Chondrocyte (in vitro differentiated cells): ENCODE results near the gene PDLIM5. TPM values are rescaled to one million over a fixed set of nuclear protein-coding genes. Genes with fewer than 3 reads are reported as not detected.

ENCODE experiments used
- DNase-seq: peaks from one replicate; pipeline ENCODE4 v3.0.0; 2021; ENCODE audit warnings: mixed read lengths, low spot score
- H3K27ac Mint-ChIP-seq: one replicate; pipeline ENCODE4 v1.8.0; 2021; ENCODE audit warnings: mild to moderate bottlenecking, moderate library complexity, mixed read lengths; ENCODE audit not compliant: unreplicated experiment
- H3K27me3 Mint-ChIP-seq: 2 replicates; pipeline ENCODE4 v1.8.0; 2021; ENCODE audit warnings: low read depth, mixed read lengths
- H3K36me3 Mint-ChIP-seq: 2 replicates; pipeline ENCODE4 v1.8.0; 2021; ENCODE audit warnings: low read depth, mixed read lengths
- H3K4me1 Mint-ChIP-seq: 2 replicates; pipeline ENCODE4 v1.8.0; 2021; ENCODE audit warnings: low read depth, mild to moderate bottlenecking, mixed read lengths
- H3K4me3 Mint-ChIP-seq: one replicate; pipeline ENCODE4 v1.8.0; 2021; ENCODE audit warnings: mild to moderate bottlenecking, moderate library complexity, mixed read lengths; ENCODE audit not compliant: unreplicated experiment
- H3K9me3 Mint-ChIP-seq: 2 replicates; pipeline ENCODE4 v1.8.0; 2021; ENCODE audit warnings: low read depth, mixed read lengths
- total RNA-seq: library from RNA; stranded (reverse); gene quantifications from 3 replicates; pipeline ENCODE4 v1.2.1, GENCODE V29; 2021
- TF ChIP-seq, protein P1 (sequence below): fragments of 200-600 bp; sonication (generic); IDR thresholded peaks from 2 replicates; pipeline ENCODE4 v1.5.0; 2021; ENCODE audit warnings: antibody characterized with exemption, mild to moderate bottlenecking, moderate library complexity

PDLIM5 gene
- total RNA-seq, 1 donor from 2014 or later, result 329 TPM

GRCh38 chr4:94575652-94576051 is 123.9 kb downstream of the PDLIM5 start:
- Mint-ChIP-seq H3K36me3 (peaks cover 9% of the 10 kb centered on the region), H3K9me3 (no peaks in the 10 kb centered on the region), H3K27ac (peak overlapping the region; percentile 42), H3K4me1 (peaks cover 67% of the 10 kb centered on the region), H3K4me3 (no peak overlapping the region), H3K27me3 (no peaks in the 10 kb centered on the region)
- TF ChIP-seq, protein P1, sequence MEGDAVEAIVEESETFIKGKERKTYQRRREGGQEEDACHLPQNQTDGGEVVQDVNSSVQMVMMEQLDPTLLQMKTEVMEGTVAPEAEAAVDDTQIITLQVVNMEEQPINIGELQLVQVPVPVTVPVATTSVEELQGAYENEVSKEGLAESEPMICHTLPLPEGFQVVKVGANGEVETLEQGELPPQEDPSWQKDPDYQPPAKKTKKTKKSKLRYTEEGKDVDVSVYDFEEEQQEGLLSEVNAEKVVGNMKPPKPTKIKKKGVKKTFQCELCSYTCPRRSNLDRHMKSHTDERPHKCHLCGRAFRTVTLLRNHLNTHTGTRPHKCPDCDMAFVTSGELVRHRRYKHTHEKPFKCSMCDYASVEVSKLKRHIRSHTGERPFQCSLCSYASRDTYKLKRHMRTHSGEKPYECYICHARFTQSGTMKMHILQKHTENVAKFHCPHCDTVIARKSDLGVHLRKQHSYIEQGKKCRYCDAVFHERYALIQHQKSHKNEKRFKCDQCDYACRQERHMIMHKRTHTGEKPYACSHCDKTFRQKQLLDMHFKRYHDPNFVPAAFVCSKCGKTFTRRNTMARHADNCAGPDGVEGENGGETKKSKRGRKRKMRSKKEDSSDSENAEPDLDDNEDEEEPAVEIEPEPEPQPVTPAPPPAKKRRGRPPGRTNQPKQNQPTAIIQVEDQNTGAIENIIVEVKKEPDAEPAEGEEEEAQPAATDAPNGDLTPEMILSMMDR, result no peak
- DNase-seq, result no peak

- no peak for DNase-seq
- H3K4me1 Mint-ChIP-seq, result peaks cover 64% of the 10 kb centered on the region
- H3K27ac Mint-ChIP-seq, result peak overlapping the region; percentile 42
- peaks cover 9% of the 10 kb centered on the region for H3K36me3 Mint-ChIP-seq
- no peaks in the 10 kb centered on the region for H3K27me3 Mint-ChIP-seq
- no peaks in the 10 kb centered on the region for H3K9me3 Mint-ChIP-seq
- H3K4me3 Mint-ChIP-seq, result no peak overlapping the region
- TF ChIP-seq, protein P1, result no peak
These were observed 124.5 kb downstream of the PDLIM5 start for GRCh38 chr4:94576210-94576609.

DNA sequence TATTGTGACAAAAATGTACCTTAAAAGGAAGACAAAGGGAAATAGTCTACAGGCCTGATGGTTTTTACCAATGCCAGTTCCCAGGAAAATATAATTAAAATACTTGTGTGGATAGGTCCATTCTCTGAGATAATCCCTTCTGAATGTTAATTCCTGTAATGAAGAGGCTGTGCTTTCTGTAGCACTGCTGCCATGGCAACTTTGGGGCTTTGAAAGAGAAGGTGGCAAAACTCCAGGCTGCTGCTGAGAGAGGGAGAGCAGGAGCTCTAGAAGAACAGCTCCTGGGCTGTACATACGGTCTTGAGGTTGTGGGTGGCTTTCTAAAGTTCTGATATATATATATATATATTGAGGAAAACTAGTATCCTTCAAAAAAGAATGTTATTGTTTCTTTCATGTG is 125.4 kb downstream of the PDLIM5 start:
- no peak overlapping the region for H3K4me3 Mint-ChIP-seq
- no peak for DNase-seq
- peaks cover 66% of the 10 kb centered on the region for H3K4me1 Mint-ChIP-seq
- H3K36me3 Mint-ChIP-seq, result peaks cover 9% of the 10 kb centered on the region
- no peaks in the 10 kb centered on the region for H3K9me3 Mint-ChIP-seq
- H3K27ac Mint-ChIP-seq, result peak overlapping the region; percentile 30
- H3K27me3 Mint-ChIP-seq, result no peaks in the 10 kb centered on the region
- TF ChIP-seq, protein P1, result no peak

DNA sequence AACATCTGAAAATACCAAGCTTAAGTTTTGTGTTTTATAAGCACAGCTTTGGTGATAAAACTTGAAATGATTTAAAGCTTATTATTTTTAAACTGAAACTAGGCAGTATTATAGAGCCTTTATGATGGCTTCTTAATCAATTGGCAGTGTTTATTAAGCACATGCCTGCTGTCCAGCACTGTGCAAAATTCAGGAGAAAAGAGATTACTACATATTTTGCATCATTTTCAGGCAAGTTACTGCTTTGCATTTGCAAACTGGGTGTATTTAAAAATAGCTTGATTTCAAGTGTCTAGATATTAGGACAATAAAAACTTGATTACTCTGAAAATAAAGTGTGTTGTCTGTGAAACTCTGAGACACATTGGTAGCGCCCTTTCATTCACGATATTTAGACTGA is 126.5 kb downstream of the PDLIM5 start:
- no peak for DNase-seq
- TF ChIP-seq, protein P1, result no peak
- Mint-ChIP-seq H3K27ac (no peak overlapping the region), H3K4me1 (peaks cover 66% of the 10 kb centered on the region), H3K36me3 (peaks cover 9% of the 10 kb centered on the region), H3K27me3 (no peaks in the 10 kb centered on the region), H3K9me3 (no peaks in the 10 kb centered on the region), H3K4me3 (no peak overlapping the region)

- Mint-ChIP-seq H3K36me3 (peaks cover 9% of the 10 kb centered on the region), H3K9me3 (no peaks in the 10 kb centered on the region)
These were observed 130.0 kb downstream of the PDLIM5 start for GRCh38 chr4:94581766-94582165.

More at GRCh38 chr4:94581766-94582165, 130.0 kb downstream of the PDLIM5 start:
- no peak for DNase-seq
- no peak overlapping the region for H3K27ac Mint-ChIP-seq
- H3K4me3 Mint-ChIP-seq, result no peak overlapping the region
- no peaks in the 10 kb centered on the region for H3K27me3 Mint-ChIP-seq
- H3K4me1 Mint-ChIP-seq, result peaks cover 42% of the 10 kb centered on the region
- TF ChIP-seq, protein P1, result no peak
